Upper lobe of right lung (tissue), 1 donor: ENCODE data around the gene WDR64. TPM values are rescaled to one million over a fixed set of nuclear protein-coding genes. Genes with fewer than 3 reads are reported as not detected.

ENCODE experiments used
- ATAC-seq: fragments of 200-7000 bp; cut with Tn5 transposase; one replicate; pipeline ENCODE4 v1.9.1; 2020; ENCODE audit warnings: mild to moderate bottlenecking, moderate library complexity
- DNase-seq: peaks from one replicate; pipeline ENCODE4 v3.0.0-alpha.2; 2020
- H3K27ac ChIP-seq: fragments of 200-600 bp; one replicate; pipeline ENCODE4 v1.8.0; 2022
- H3K27me3 ChIP-seq: fragments of 200-600 bp; one replicate; pipeline ENCODE4 v1.8.0; 2022; ENCODE audit warnings: mild to moderate bottlenecking
- H3K36me3 ChIP-seq: fragments of 200-600 bp; one replicate; pipeline ENCODE4 v1.8.0; 2022
- H3K4me1 ChIP-seq: fragments of 200-600 bp; one replicate; pipeline ENCODE4 v1.8.0; 2022
- H3K4me3 ChIP-seq: fragments of 200-600 bp; one replicate; pipeline ENCODE4 v1.8.0; 2022; ENCODE audit warnings: mild to moderate bottlenecking
- H3K9me3 ChIP-seq: fragments of 200-600 bp; one replicate; pipeline ENCODE4 v1.8.0; 2022
- intact Hi-C: fragments of 100-400 bp; cut with DNase I; formaldehyde crosslinking; loops from one replicate; pipeline ENCODE4 v1.11.0; 2022
- total RNA-seq: library from RNA; stranded (reverse); fragmentation: NEBNext Ultra II Directional; extraction: Animal tissue kit (Norgen Biotek cat#: 25700); gene quantifications from one replicate; pipeline ENCODE4 v1.2.1, GENCODE V29; 2021
- TF ChIP-seq, protein P1 (sequence below): fragments of 200-600 bp; IDR thresholded peaks from one replicate; pipeline ENCODE4 v1.8.0; 2022; ENCODE audit warnings: antibody characterized with exemption
- donor health status: DM: no; HTN: yes; CAD: no; lungs with severe emphysema.

Gene WDR64
- total RNA-seq, 1 donor from 2014 or later = not detected

DNA sequence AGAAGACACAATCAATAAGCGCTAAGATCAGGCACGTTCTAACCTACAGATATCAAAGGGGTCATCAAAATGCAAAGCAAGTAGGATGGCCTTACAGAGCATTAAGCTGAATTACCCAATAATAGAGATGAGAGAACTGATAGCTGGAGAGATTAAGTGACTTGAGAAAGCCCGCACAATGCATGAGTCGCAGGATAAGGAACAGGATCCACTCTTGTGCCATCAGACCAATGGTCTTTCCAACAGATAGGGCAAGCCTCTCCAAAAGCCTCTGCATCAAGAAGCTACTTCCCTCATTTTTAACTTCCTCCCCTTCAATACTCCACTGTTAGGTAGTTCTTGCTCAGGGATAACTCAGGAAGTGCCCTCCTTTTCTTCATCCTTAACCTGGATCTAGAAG is 14.5 kb upstream of the WDR64 start:
- Histone ChIP-seq H3K9me3 (no peaks in the 10 kb centered on the region), H3K27me3 (no peaks in the 10 kb centered on the region), H3K4me3 (peak overlapping the region; percentile 82), H3K4me1 (peaks cover 16% of the 10 kb centered on the region), H3K36me3 (peaks cover 3% of the 10 kb centered on the region), H3K27ac (no peak overlapping the region)
- ATAC-seq = no peak
- intact Hi-C loops = no loop called here
- no peak for DNase-seq
- TF ChIP-seq, protein P1, sequence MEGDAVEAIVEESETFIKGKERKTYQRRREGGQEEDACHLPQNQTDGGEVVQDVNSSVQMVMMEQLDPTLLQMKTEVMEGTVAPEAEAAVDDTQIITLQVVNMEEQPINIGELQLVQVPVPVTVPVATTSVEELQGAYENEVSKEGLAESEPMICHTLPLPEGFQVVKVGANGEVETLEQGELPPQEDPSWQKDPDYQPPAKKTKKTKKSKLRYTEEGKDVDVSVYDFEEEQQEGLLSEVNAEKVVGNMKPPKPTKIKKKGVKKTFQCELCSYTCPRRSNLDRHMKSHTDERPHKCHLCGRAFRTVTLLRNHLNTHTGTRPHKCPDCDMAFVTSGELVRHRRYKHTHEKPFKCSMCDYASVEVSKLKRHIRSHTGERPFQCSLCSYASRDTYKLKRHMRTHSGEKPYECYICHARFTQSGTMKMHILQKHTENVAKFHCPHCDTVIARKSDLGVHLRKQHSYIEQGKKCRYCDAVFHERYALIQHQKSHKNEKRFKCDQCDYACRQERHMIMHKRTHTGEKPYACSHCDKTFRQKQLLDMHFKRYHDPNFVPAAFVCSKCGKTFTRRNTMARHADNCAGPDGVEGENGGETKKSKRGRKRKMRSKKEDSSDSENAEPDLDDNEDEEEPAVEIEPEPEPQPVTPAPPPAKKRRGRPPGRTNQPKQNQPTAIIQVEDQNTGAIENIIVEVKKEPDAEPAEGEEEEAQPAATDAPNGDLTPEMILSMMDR = no peak

DNA sequence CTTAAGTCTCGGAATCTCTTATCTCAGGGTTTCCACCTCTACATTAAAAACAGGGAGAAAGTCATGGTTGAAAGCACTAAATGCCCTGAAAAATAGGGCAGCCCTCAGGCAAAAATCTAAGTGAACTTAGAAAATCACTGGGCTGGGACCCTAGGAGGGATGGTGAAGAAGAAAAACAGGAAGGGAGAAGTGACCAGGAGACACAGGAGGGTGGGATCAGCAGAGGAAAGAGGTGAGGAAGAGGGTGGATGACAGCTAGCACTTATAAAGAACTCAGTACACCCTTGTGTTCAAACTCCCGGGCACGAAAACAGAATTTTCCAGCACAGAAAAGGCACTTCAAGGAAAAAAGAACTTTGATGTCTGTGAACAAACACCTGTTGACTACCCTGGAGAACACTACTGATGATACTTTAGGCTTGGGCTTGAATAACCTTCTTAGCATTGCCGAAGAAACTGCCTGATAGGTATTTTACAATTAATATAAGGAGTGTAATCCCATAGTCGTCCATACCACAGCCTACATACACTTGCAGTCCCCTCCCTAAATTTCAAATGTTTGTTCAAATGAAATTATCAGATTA is 13.9 kb upstream of the WDR64 start:
- no peaks in the 10 kb centered on the region for H3K9me3 ChIP-seq
- intact Hi-C loops = no loop called here
- H3K4me1 ChIP-seq = peaks cover 16% of the 10 kb centered on the region
- no peaks in the 10 kb centered on the region for H3K27me3 ChIP-seq
- ATAC-seq (no peak), DNase-seq (no peak)
- TF ChIP-seq, protein P1 = no peak
- no peak overlapping the region for H3K27ac ChIP-seq
- peak overlapping the region; percentile 82 for H3K4me3 ChIP-seq
- H3K36me3 ChIP-seq = peaks cover 3% of the 10 kb centered on the region

DNA sequence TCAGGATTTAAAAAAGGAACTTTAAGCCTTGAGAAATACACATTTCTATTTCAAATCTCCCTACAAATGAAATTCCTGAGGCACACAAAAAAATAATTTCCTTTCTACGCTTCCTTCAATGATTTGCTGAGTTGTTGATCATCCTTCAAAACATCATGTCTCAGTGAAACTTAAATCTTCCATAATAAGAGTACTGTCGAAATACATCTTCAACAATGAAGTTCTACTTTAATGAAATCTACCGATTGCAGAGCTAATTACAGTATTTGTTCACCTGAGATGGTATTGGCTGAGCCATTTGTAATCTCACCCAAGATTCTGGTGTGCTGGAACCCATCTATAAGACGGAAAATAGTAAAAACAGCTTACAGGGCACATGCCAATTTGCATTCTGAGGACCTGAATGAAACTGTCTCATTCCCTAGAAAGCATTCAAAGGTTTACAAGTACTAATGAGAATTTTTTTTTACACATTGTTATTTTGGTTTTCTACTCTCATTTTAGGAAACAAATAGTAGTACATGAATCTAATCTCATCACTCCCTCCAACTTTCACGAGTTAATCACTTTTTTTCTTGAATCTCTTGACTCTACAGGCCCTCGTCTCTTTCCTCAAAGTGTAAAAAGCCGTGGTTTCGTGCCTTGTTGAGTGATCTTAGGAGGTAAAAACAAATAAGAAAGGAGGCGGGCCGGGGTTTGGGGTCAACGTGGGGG is 13.0 kb upstream of the WDR64 start:
- H3K4me3 ChIP-seq = peak overlapping the region; percentile 82
- ATAC-seq = no peak
- DNase-seq = no peak
- H3K9me3 ChIP-seq = no peaks in the 10 kb centered on the region
- peaks cover 16% of the 10 kb centered on the region for H3K4me1 ChIP-seq
- intact Hi-C loops = no loop called here
- peak overlapping the region; percentile 87 for H3K27ac ChIP-seq
- TF ChIP-seq, protein P1 = no peak
- H3K36me3 ChIP-seq = peaks cover 3% of the 10 kb centered on the region
- H3K27me3 ChIP-seq = no peaks in the 10 kb centered on the region

DNA sequence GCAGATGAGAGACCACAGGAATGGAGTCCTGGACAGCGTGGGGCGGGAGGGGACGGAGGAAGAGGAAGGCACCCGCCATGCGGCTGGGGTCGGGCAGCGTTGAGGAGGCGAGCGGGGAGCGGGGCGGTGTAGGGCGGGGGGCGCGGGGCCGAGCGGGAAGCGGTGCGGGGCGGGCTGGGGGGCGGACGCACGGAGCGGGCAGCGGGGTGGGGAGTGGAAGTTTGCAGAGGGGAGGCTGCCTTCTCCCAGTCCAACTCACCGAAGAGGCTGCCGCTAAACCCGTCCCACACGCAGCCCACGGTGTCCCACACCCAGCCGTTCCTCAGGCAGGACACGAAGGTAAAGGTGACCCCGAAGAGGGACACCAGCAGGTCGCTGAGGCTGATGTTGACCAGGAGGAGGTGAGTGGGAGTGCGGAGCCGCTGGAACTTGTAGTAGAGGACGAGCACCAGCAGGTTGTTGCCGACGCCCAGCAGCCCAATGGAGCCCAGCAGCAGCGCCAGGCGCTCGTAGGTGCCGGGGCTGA is 12.4 kb upstream of the WDR64 start:
- Histone ChIP-seq H3K27me3 (no peaks in the 10 kb centered on the region), H3K4me1 (peaks cover 16% of the 10 kb centered on the region), H3K9me3 (no peaks in the 10 kb centered on the region), H3K27ac (peak overlapping the region; percentile 87), H3K36me3 (peaks cover under 1% of the 10 kb centered on the region), H3K4me3 (peak overlapping the region; percentile 82)
- TF ChIP-seq, protein P1 = no peak
- intact Hi-C loops = no loop called here
- peak; percentile 72 for DNase-seq
- peak; percentile 51 for ATAC-seq

DNA sequence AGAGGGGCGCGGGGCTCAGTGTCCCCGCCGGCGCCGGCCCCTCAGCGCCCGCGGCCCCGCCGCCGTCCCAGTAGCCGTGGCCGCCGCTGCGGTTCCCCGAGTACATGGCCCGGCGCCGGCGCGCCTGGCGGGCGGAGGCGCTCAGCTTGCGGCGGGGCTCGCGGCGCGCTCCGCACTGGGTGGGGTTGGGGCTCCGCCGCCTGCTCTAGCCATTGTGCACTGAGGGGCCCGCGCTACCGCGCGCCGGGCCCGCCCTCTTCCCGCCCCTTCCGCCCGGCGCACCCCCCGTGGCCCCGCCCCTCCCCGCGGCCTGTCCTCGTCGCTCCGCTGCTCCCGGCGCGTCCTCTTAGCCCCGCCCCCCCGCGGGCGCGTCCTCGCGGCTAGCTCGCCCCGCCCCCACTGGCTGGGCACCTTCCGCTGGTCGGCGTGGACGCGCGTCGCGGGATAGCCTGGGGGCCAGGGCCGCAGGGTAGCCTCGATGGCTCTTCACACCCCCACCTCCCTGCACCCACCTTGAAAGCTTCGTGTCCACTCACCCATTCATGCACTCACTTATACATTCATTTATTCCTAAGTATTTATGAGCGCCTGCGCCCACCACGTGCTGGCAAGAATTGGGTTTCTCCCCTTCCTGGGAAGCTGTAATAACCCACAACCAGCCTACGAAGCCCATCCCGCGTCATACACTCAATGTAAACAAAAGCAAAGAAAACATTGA is 11.8 kb upstream of the WDR64 start, which contains the start of the genes CHML and OPN3:
Gene CHML, minus strand, starts transcription at position 221 of the 718 bp plus-strand sequence. CDS start 4,603 bp downstream, outside the sequence.
Gene OPN3, minus strand, starts transcription at position 221 of the 718 bp plus-strand sequence. Its CDS starts 115 bp downstream, at position 106.
- Histone ChIP-seq H3K27me3 (no peaks in the 10 kb centered on the region), H3K4me3 (peak within 1 kb of the TSS; percentile 82), H3K27ac (peak within 1 kb of the TSS; percentile 87), H3K36me3 (no peaks in the 10 kb centered on the region), H3K9me3 (no peaks in the 10 kb centered on the region), H3K4me1 (peaks cover 16% of the 10 kb centered on the region)
- DNase-seq (peak; percentile 98), ATAC-seq (peak; percentile 99)
- TF ChIP-seq, protein P1 = no peak
- intact Hi-C loops = no loop called here
